Transverse colon (tissue), 4 donors: ENCODE measurements around the gene GMFB. TPM values are rescaled to one million over a fixed set of nuclear protein-coding genes. Genes with fewer than 3 reads are reported as not detected.
"Not testable (repeated sequence)": the region's sequence is repeated elsewhere in the genome, so short reads cannot be mapped to it uniquely, and the experiment has no call there.

ENCODE experiments used
- DNase-seq: peaks from one replicate; pipeline ENCODE4 v3.0.0-alpha.2; 2019
- H3K27ac ChIP-seq, 4 donors: fragments of 200-600 bp; sonication (generic); 2 replicates each; pipeline ENCODE4 v1.5.1; 2016 to 2018; ENCODE audit warnings: inconsistent platforms in 4 of 4
- H3K27me3 ChIP-seq: fragments of 200-600 bp; sonication (generic); 2 replicates; pipeline ENCODE4 v1.5.1; 2017; ENCODE audit warnings: inconsistent platforms
- H3K36me3 ChIP-seq, 4 donors: fragments of 200-600 bp; sonication (generic); 2 replicates each; pipeline ENCODE4 v1.5.1; 2017 to 2019; ENCODE audit warnings: inconsistent platforms in 4 of 4
- H3K4me1 ChIP-seq, 4 donors: fragments of 200-600 bp; sonication (generic); 2 replicates each; pipeline ENCODE4 v1.5.1; 2017 to 2020; ENCODE audit warnings: inconsistent platforms in 4 of 4
- H3K4me3 ChIP-seq, 4 donors: fragments of 200-600 bp; sonication (generic); 1 replicate in 1 of 4; 2 replicates in 3 of 4; pipeline versions ENCODE4 v1.5.1 to v1.6.1; 2017 to 2019; ENCODE audit warnings: inconsistent platforms in 4 of 4
- H3K9me3 ChIP-seq, 2 donors: fragments of 200-600 bp; sonication (generic); 2 replicates each; pipeline ENCODE4 v1.5.1; 2017 to 2019; ENCODE audit warnings: inconsistent platforms in 2 of 2
- EP300 ChIP-seq: sonication (generic); formaldehyde crosslinking; IDR thresholded peaks from one replicate; pipeline ENCODE4 v1.6.1; 2017; ENCODE audit warnings: antibody characterized with exemption, low read depth
- POLR2A ChIP-seq: fragments of 450-650 bp; IDR thresholded peaks from one replicate; pipeline ENCODE4 v1.6.1; 2016; ENCODE audit warnings: antibody characterized with exemption, mild to moderate bottlenecking, moderate library complexity
- POLR2AphosphoS5 ChIP-seq, 3 donors: sonication (generic); formaldehyde crosslinking; IDR thresholded peaks; one replicate each; pipeline ENCODE4 v1.6.1; 2016; ENCODE audit warnings: antibody characterized with exemption in 3 of 3
- WGBS, 2 donors: methylation state at CpG; one replicate each; pipeline ENCODE4 v1.1.5; 2018; ENCODE audit warnings: low coverage in 1 of 2; 5-methylcytosine and 5-hydroxymethylcytosine counted together
- in situ Hi-C, 4 donors: fragments of 200-750 bp; cut with MboI; loops; one replicate each; pipeline versions ENCODE4 v1.15.0 to v1.15.1; 2017; ENCODE audit warnings: low sequenced_read_pairs in 3 of 4, low pct_ligation_motif_present in 1 of 4, low pct_unique_long_range_greater_than_20kb in 1 of 4
- intact Hi-C: fragments of 100-400 bp; cut with DNase I; formaldehyde crosslinking; loops from one replicate; pipeline ENCODE4 v1.15.1; 2023; ENCODE audit warnings: low total_unique reads
- total RNA-seq, 4 donors: library from RNA; depleted of rRNA; stranded (reverse); fragments of >200 nt; gene quantifications; one replicate each; pipeline ENCODE4 v1.1.0, GENCODE V29; 2016
- TF ChIP-seq, protein P1 (sequence below), 5 experiments: fragments of 200-600 bp in 3 of 5; fragments of 450-650 bp in 2 of 5; sonication (generic) in 3 of 5; IDR thresholded peaks; 1 replicate in 2 of 5; 2 replicates in 3 of 5; pipeline ENCODE4 v1.5.1; 2016 to 2017; ENCODE audit warnings: antibody characterized with exemption in 5 of 5, inconsistent platforms in 3 of 5, mild to moderate bottlenecking in 2 of 5, moderate library complexity in 1 of 5

Gene GMFB
- total RNA-seq, 4 donors from 2014 or later: 19.8 to 94.5 (median 67.4) TPM

DNA sequence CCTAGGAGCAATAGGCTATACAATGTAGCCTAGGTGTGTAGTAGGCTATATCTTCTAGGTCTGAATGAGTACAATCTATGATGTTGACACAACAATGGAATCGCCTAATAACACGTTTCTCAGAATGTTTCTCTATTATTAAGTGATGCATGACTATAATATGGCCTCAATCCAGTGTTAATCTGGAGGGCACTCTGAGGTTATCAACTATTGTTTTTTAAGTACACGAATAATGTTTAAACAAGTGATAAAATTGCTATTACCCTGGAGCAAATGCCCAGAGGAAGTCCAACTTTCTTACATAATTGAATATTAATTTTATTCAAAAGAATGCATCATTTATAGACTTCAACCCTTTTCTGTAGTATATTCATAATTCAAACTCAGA, 31.2 kb downstream of the GMFB start:
- intact Hi-C loops (no loop called here), in situ Hi-C loops (no loop called here)
- DNase-seq: no peak
- no peaks in the 10 kb centered on the region for H3K36me3 ChIP-seq
- TF ChIP-seq EP300: no peak
- no peak for TF ChIP-seq POLR2A
- TF ChIP-seq POLR2AphosphoS5 (IDR thresholded peaks at IDR 0.05): no peak
- TF ChIP-seq, protein P1, sequence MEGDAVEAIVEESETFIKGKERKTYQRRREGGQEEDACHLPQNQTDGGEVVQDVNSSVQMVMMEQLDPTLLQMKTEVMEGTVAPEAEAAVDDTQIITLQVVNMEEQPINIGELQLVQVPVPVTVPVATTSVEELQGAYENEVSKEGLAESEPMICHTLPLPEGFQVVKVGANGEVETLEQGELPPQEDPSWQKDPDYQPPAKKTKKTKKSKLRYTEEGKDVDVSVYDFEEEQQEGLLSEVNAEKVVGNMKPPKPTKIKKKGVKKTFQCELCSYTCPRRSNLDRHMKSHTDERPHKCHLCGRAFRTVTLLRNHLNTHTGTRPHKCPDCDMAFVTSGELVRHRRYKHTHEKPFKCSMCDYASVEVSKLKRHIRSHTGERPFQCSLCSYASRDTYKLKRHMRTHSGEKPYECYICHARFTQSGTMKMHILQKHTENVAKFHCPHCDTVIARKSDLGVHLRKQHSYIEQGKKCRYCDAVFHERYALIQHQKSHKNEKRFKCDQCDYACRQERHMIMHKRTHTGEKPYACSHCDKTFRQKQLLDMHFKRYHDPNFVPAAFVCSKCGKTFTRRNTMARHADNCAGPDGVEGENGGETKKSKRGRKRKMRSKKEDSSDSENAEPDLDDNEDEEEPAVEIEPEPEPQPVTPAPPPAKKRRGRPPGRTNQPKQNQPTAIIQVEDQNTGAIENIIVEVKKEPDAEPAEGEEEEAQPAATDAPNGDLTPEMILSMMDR (IDR thresholded peaks at IDR 0.05): no peak
- H3K27me3 ChIP-seq: no peaks in the 10 kb centered on the region
- H3K4me3 ChIP-seq: no peak overlapping the region
- 65 to 73% methylated on average over 3 of the region's 3 CpGs for WGBS, 2 donors
- H3K4me1 ChIP-seq: no peaks in the 10 kb centered on the region
- no peak overlapping the region for H3K27ac ChIP-seq
- H3K9me3 ChIP-seq: no peaks in the 10 kb centered on the region

DNA sequence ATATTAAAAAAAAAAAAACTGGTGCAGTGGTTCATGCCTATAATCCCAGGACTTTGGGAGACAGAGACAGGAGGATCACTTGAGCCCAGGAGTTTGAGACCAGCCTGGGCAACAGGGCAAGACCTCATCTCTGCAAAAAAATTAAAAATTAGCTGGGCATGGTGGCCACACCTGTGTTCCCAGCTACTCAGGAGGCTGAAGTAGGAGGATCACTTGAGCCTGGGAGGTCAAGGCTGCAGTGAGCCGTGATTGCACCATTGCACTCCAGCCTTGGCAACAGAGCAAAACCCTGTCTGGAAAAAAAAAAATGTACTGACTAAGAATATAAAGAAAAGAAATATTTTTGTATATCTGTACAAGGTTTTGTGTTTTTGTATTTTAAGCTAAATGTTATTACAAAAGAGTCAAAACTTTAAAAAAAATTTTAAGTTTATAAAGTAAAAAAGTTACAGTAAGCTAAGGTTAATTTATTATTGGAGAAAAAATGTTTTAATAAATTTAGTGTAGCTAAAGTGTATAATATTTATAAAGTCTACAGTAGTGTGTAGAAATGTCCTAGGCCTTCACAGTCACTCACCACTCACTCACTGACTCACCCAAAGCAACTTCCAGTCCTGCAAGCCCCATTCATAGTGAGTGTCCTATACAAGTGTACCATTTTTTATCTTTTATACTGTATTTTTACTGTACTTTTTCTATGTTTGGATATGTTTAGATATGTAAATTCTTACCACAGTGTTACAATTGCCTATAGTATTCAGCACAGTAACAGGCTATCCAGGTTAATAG, 31.8 kb downstream of the GMFB start:
- WGBS, 2 donors: 92 to 100% methylated on average over 1 of the region's 1 CpG
- in situ Hi-C loops, DNase-seq, H3K4me1 ChIP-seq, H3K36me3 ChIP-seq, H3K4me3 ChIP-seq, H3K27me3 ChIP-seq, intact Hi-C loops, H3K9me3 ChIP-seq, H3K27ac ChIP-seq: not testable (repeated sequence)

DNA sequence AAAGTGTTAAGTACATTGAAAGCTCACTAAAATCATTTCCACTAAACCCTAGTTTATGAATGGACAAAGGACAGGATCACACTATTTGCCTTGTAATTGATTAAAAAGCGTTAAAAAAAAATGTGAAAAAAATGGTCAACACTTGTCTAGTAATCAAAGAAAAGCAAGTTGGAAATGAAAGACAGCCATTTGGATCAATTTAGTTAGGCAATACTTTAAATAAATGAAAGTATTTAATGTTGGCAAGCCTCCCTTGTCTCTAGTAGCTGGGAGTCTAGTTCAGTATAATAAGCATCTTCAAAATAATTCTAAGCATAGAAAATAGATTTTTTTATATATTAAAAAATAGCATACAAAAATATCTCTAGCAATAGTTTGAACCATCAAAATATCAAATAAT, 33.4 kb downstream of the GMFB start:
- Histone ChIP-seq H3K36me3 (no peaks in the 10 kb centered on the region), H3K4me1 (no peaks in the 10 kb centered on the region), H3K27ac (no peak overlapping the region), H3K4me3 (no peak overlapping the region), H3K27me3 (no peaks in the 10 kb centered on the region), H3K9me3 (no peaks in the 10 kb centered on the region)
- TF ChIP-seq POLR2A: no peak
- no peak for TF ChIP-seq EP300
- no peak for TF ChIP-seq POLR2AphosphoS5 (IDR thresholded peaks at IDR 0.05)
- TF ChIP-seq, protein P1 (IDR thresholded peaks at IDR 0.05): no peak
- no peak for DNase-seq
- intact Hi-C loops (no loop called here), in situ Hi-C loops (no loop called here)
- WGBS, 2 donors: 70 to 82% methylated on average over 1 of the region's 1 CpG

DNA sequence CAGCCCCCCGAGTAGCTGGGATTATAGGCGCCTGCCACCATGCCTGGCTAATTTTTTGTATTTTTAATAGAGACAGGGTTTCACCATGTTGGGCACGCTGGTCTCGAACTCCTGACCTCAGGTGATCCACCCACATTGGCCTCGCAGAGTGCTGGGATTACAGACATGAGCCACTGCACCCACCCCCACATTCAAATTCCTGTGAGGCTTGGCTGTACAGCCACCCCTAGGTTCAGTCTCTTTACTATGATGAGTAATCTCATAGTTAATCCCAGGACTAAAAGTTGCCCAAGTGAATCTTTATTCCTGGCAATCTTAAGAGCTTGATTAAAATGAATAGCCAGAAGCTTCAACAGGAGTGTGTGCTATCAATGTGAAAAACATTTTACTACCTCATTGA, 34.8 kb downstream of the GMFB start:
- 76% methylated on average over 5 of the region's 5 CpGs; no CpG with 5 or more reads in 1 of the 2 donors for WGBS, 2 donors
- H3K4me1 ChIP-seq, DNase-seq, in situ Hi-C loops, H3K36me3 ChIP-seq, H3K4me3 ChIP-seq, H3K27me3 ChIP-seq, H3K27ac ChIP-seq, H3K9me3 ChIP-seq, intact Hi-C loops: not testable (repeated sequence)

DNA sequence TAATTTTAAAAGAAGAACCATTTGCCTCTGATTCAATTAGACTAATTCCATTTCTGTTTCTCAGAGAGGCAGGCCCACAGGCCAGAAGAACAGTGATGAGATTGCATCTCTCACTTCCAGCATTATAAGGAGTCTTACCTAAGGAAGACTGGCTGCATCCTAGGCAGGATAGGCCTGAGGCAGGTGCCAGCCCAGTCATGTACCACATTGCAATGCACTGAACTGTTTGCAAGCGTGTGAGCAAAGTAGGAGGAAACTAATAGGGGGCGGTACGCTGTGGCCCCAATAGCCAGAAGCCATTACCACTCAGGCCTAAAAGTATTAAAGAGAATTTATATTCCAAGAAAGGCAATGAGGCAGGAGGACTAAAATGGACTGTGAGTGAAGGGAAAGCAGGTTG, 35.5 kb downstream of the GMFB start:
- Histone ChIP-seq H3K27ac (no peak overlapping the region), H3K9me3 (no peaks in the 10 kb centered on the region), H3K36me3 (no peaks in the 10 kb centered on the region), H3K4me3 (no peak overlapping the region), H3K4me1 (no peaks in the 10 kb centered on the region), H3K27me3 (no peaks in the 10 kb centered on the region)
- intact Hi-C loops: no loop called here
- in situ Hi-C loops: no loop called here
- TF ChIP-seq POLR2A (no peak), POLR2AphosphoS5 (IDR thresholded peaks at IDR 0.05) (no peak), EP300 (no peak)
- TF ChIP-seq, protein P1 (IDR thresholded peaks at IDR 0.05): no peak
- DNase-seq: no peak
- 88 to 100% methylated on average over 3 of the region's 3 CpGs for WGBS, 2 donors
